HG03571 (cell line): Measurements from ENCODE around the gene SNED1.

Source experiments
- ATAC-seq: cut with Tn5 transposase; IDR thresholded peaks from one replicate; pipeline ENCODE4 v1.9.1; 2021; ENCODE audit not compliant: unreplicated experiment

The SNED1 gene

DNA sequence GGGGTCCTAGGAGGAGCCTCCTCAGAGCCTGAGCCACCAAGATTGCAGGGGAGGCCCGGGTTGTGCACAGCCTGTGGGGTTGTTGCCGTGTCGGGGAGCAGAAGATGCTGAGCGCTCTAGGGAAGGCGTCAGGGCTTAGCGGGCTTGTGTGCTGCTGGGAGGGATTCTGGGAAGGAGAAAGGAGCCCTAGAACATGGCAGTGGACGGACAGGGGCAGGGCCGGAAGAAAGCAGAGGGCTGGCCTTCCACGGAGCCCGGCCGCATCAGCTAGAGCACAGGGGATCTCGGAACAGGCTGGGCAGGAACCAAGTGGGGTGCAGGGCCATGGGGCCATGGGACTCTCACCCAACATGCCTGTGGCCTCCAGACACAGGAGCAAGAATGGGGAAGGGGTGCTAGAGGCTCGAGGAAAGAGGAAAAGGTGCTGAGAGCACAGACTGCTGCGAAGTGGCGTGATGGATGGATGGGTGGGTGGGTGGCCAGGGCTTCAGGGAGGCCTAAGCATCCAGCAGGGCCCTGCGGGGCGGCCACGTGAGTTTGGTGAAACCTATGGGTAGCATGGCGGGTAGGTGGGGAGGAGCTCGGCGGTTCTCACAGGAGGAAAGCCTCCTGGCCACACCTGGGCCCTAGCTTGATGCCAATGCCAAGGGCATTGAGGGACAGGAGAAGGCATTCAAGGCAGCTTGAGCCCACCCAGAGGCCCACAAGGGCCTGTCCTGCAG, 67.9 kb downstream of the SNED1 start:
- ATAC-seq: no peak

DNA sequence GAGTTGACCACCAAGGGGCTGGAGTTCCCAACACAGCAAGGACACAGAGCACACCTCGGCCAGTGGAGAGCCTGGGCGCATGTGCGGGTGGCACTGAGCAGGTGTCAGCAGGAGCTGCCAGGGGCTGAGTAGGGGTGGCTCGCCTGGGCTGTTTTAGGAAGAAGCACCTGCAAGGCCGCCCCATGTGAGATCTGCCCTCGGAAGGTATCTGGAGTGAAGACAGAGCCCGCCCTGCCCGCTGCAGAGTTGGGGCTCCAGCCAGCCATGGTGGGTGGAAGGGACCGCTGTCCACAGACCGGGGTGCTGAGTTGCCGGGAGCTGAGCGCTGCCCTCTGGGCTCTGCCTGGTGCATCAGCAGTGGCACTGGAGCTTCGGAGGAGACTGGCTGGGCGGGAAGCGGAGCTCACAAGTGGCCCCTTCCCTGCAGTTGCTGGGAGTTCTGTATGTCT, 68.5 kb downstream of the SNED1 start:
- no peak for ATAC-seq

DNA sequence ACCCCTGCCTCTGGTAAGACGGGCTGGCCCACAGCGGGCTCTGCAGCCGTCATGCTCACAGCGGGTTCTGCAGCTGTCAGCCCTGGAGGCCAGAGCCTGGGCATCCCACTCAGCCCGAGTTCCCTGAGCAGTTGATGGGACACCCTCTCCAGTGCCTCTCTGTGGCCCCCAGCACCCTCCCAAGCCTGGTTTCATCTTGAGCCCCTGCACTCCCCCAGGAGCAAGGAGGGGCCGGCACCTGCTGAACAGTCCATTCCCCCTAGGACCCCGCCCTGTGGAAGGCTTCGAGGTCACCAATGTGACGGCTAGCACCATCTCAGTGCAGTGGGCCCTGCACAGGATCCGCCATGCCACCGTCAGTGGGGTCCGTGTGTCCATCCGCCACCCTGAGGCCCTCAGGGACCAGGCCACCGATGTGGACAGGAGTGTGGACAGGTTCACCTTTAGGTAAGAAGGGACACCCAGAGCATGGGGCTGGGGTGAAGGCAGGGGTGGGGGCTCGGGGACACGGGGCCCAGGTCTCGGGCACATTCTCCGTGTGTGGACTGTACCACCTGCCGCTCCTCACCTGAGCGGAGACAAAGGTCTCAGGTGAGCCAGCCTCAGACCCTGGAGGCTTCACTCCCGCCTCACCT, 69.2 kb downstream of the SNED1 start:
- ATAC-seq: no peak

DNA sequence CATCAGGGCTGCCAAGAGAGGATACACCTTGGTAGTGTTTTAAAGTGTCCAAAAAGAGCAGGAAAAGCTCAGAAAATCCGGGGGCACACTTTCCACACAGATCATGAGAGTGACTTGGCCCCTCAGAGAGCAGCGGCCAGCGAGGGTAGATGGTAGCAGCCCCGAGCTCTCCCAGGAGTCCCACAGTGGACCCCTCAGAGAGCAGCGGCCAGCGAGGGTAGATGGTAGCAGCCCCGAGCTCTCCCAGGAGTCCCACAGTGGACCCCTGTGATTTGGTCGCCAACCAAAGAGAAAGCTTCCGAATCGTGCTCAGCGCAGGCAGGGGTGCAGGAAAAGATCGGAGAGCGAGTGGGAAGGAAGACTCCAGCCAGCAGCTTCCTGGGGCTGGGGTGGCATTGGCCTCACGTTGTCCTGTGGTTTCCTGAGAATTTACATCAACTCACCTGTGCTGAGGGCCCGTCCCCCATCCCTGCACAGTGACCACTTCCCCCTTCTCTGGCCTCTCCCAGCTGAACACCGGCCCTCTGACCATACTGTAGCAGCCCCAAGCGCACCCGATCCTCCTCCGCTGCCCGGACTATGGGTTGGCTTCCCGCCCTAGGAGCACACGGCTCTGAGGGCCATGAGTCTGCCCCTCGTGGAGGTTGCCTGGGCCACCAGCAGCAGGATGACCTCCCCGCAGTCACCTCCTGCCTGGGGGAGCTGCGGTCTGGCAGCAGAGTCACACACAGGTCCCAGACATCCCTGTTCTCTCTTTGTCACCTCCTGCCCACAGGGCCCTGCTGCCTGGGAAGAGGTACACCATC, 69.9 kb downstream of the SNED1 start:
- ATAC-seq: no peak

DNA sequence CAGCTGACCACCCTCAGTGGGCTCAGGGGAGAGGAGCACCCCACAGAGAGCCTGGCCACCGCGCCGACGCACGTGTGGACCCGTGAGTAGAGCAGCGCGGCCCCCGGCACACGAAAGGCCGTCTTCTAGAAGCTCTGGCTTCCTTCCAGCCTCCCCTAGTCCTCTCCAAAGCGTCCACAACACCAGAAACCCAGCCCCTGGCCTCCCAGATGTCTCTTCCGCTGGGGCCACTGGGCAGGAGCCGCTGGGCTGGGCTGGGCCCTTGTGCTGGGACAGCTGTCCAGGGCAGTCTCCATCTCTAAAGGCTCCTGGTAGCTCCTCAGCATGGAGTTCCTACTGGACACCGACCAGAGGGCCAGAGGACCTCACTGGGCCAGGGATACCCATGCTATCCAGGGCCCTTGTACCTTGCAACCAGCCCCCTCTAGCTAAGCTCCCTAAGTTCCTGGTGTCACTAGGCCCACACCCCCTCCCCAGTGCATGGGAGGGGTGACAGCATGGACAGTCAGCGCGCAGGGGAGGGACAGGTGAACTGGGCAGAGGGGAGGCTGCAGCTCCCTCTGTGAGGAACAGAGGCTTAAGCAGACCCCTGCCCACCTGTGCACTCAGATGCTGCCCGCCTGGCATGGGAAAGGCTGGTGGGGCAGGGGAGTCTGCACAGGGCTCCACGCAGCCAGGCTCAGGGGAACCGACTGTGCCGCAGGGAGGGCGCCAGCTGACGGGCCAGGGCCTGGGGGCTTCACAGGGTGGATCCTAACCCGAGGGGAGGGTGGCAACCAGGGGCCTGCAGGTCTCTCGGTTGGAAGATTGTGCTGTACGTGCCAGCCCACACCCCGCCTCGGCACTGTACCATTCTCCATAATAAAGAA, 70.8 kb downstream of the SNED1 start:
- no peak for ATAC-seq

DNA sequence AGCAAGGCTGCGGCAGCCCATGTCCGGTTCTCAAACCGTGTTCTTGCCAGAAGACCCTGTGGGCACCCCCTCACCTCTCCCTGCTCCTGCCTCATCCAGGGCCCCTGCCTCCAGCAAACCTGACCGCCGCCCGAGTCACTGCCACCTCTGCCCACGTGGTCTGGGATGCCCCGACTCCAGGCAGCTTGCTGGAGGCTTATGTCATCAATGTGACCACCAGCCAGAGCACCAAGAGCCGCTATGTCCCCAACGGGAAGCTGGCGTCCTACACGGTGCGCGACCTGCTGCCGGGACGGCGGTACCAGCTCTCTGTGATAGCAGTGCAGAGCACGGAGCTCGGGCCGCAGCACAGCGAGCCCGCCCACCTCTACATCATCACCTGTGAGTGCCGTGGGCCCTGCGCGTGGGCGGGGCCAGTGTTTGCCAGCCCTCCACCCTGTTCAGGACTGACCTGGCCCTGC, 71.4 kb downstream of the SNED1 start:
- no peak for ATAC-seq

DNA sequence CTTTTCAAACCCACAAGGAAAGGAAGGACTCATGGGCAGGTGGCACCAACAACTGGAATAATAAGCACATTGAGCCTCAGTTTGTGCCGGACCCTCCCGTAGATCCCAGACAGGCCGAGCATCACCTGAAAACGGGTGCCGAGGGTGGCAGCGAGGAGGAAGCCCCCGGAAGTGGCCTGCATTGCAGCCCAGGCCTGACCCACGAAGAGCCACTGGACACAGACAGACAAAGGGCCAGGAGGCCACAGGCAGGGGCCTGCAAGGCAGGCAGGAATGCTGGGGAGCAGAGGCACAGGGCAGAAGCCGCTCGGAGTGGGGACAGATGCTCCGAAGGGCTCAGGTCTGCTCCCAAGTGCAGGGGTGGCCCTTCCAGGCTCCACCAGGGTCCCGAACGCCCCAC, 71.9 kb downstream of the SNED1 start:
- no peak for ATAC-seq

DNA sequence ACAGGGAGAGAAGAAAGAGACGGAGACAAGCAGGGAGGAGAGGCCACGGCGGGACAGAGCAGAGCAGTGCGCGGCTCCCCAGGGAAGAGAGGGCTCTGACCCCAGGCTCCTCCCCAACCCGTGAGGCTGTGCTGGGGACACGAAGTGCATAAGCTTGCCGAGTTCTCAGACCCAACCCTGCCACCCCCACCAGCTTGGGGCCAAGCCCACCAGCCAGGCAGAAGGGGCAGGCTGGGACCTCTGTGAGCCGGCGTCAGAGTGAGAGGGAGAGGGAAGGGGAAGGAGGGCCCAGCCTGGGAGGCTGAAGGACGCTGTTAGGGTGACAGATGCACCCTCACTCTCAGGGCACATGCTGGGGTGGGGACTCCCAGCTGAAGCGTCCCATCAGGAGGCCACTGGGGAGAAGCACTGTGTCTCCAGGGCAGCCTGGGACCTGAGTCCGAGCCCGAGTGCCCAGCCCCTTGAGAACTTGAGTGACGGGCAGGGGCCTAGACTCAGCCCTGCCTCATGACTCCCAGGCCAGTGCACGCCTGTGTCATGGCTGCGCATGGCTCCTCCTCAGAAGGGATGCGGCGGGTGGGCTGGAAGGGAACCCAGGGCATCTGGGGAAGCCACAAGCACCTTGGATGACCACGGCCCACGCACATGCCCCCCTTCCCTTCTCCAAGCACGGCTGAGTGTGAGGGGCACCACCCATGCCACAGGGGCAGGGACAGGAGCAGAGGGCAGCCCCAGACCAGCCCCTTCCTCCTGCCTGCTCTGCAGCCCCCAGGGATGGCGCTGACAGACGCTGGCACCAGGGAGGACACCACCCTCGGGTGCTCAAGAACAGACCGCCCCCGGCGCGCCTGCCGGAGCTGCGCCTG, 72.6 kb downstream of the SNED1 start:
- no peak for ATAC-seq

DNA sequence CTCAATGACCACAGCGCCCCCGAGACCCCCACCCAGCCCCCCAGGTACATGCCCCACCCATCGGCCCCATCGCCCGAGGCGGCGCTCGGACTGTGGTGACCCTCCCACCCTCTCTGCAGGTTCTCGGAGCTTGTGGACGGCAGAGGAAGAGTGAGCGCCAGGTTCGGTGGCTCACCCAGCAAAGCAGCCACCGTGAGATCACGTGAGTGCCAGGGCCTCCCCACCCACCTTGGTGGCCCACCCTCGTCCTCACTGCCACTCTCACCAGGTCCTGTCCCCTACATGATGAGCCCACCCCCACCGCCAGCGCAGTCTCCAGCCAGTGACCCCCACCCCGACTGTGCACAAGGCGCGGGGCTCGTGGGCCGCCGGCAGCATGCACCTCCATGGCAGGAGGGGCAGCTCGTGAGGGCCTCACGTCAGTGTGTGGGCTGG, 73.3 kb downstream of the SNED1 start:
- no peak for ATAC-seq

DNA sequence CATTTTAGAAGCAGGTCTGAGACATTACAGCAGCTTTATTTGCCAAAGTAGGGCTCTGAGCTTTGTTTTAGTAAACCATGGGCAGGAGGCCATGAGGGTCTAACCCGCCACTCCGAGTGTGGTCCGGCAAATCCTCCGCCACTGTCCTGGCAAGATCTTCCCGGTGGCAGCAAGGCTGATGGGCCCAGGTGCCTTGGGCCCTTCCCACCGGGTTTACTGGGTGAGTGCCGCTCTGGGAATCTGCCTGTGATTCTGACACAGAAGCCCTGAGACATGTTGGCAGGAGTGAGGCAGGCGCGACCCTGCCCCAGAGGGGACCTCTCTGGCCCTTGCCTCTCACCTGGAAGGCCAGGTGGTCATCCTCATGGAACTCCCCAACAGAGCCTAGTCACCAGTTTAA, 73.7 kb downstream of the SNED1 start:
- no peak for ATAC-seq

DNA sequence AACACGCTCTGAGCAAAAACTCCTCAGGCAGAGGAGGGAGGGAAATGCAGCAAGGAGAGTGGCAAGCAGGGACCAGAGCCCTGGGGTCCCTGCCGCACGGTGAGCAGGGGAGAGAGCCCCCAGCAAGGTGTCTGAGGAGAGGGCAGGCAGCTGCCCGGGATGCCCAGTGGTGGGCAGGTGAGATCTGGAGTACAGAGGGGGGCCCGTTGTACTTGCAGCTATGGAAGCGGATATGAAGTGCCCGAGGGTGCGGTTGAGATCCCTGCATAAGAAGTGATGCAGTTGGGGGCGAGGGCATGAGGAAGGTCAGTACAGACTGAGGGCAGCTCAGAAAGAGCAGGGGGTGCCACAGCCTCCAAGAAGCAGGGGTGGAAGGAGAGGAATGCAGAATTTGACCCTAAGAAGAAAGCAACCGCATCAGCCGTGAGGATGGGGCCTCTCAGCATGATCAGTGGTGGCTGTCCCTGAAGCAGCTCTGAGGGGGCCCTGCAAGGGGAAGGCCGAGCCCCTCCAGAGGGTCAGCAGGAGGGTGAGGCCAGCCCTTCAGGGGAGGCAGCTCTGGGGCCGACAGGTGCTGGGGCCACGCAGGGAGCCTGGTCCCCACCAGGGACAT, 74.2 kb downstream of the SNED1 start:
- no peak for ATAC-seq

DNA sequence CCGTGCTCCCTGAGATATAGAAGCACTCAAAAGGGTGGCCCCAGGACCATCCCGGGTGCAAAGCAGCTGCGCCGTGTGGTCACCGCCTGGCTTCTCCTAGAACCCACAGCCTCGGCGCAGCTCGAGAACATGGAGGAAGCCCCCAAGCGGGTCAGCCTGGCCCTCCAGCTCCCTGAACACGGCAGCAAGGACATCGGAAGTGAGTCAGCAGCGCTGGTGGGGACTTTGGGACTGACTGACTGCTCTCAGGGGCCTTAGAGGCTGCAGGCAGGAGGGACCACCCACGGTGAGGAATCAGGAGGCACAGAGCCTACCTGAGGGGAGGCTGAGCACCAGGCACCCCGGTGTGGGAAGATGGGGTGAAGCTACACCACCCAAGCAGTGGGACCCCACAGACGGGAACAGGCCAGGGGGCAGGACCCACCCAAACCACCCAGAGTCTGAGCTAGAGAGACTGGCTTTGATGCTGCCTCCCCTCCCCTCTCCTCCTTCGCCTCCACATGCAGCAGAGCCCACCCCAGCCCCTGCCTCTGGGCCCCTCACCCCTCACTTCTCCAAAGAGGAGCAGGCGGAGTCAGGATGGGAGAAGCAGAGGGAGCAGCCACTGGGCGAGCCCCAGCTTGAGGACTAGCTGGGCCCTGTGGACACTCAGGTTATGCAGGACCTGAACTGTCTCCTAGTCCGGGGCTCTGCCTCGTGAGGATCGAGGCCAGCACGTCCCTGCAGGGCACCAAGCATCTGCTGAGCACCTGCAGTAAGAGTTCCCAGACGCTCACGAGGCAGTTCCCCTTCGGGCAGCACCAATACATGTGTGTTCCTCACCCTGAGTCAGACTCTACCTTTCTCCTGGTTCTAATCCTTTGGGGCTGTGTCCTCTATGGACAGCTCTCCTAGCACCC, 75.0 kb downstream of the SNED1 start:
- no peak for ATAC-seq

DNA sequence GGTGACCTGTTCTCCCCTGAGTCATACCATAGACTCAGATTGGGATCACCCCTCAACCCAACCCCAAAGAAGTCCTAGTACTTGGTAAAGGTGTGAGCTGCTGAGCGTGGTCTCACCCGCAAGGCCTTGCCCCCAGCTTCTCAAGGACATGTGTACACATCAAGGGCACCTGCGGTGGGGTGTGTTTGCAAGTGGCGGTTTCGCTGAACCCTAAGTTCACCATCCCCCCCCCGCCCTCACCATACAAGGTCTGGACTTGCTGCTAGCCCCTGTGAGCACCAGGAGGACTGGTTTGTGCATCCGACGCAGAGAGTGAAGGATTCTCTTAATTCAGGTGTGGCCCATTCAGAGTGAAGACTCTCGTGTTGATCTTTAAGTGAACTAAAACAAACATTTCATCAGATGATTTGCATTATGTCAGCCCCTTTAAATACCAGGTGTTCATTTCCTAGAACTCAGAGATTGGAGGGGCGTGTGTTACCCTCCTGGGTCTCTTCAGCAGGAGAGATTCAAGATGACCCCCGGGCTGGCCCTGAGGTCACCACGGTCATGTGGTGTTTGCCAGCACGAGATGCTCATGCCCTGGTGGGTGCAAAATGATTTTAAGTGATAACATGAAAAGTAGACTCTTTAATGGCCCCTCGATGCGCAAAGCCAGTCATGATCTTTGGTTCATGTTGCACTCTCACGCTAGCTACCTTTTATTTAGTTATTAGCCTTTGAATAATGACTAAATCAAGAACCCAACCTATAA, 75.8 kb downstream of the SNED1 start:
- ATAC-seq: no peak

DNA sequence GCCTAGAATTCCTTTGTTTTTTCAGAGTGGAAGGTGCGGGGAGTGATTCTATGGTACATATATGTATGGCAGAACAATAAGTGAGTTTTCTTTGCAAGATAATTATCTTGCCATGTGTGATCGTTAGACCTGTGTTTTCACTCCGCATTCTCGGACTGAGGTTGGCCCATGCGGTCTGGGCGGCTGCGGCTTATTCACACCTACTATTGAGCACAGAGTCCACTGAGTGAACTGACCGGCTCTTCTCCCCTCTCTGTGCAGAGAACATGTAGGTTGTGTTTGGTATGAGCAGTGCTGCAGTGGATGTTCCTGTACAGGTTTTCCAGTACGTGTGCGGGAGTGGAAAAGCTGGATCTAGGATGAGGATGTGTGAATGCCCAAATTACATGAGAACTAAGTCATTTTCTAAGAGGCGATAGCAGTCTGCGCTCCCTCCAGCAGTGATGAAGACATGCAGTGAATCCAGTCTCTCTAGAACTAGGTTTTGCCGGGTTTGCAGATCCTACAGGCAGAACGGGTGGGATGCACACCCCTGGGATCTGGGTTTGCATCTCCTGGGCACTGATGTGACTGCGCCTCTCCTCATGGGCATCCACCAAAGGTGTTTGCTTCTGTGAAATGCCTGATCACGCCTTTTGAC, 76.6 kb downstream of the SNED1 start:
- ATAC-seq: no peak

DNA sequence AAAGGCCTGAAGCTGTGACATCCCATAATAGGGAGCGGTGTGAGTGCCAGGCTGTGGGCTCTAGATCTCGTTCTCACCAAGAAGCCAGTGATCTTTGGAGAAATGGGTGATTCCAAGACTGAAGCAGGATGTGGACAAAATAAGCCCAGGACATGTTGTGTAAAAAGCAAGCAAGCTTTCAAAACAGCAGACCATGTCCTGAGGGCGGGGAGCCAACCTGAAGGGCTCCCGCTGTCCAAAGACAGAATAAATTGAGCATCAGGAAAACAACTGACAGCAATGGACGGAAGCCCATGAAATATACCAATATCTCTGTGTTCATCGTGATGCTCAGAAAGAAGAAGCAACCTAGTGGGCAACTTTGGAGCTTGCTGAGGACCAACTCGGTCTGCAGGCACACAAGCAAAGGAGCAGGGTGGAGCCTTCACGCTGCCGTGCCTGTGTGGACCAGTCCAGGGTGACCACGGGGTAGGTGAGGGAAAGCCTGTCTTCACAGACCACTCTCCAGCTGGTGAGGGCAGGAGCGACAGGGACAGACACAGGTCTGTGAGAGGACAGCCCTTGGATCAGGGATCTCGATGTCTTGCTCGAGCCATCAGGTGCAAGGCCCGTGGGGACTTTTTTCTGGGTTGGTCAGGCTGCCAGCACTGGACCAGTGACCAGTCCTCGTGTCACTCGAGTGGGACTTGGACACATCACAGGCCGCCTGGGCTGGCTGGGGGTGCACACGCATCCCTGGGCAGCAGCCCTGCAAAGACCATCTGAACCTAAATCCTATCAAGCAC, 82.2 kb downstream of the SNED1 start:
- ATAC-seq: no peak

DNA sequence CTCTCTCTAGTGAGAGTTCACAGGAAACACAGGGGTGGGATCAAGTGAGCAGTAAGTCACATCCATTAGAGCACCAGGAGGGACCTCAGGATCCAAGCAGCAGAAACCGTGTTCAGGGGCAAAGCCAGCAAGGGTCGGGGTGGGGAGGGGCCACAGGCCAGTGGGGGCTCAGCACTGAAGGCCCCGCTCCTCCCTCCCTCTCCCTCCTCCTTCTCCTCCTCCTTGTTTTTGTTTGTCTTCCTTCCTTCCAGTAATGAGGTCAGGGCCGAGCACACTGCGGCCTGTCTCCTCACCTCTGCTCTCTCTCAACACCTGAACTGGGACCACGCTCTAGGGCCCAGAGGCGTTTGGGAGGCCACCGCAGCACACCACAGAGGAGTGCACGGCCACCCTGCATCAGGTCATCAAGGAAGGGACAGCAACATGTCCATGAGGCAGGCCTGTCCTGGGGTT, 82.8 kb downstream of the SNED1 start:
- no peak for ATAC-seq
